Parathyroid adenoma (tissue), 2 donors: Measurements from ENCODE around the gene ENTPD8.

Experiments used
- H2AFZ ChIP-seq: fragments of 300-600 bp; sonication (generic); one replicate; pipeline ENCODE4 v1.7.0; 2017; ENCODE audit warnings: antibody characterized with exemption, mild to moderate bottlenecking
- H3K27ac ChIP-seq: fragments of 300-600 bp; sonication (generic); one replicate; pipeline ENCODE4 v1.7.0; 2017
- H3K27me3 ChIP-seq: fragments of 300-600 bp; sonication (generic); one replicate; pipeline ENCODE4 v1.7.0; 2017; ENCODE audit warnings: low read length; ENCODE audit not compliant: control insufficient read depth, insufficient read depth
- H3K36me3 ChIP-seq: fragments of 300-600 bp; sonication (generic); one replicate; pipeline ENCODE4 v1.7.0; 2017; ENCODE audit warnings: low read length; ENCODE audit not compliant: control insufficient read depth, insufficient read depth
- H3K4me1 ChIP-seq: fragments of 300-600 bp; sonication (generic); one replicate; pipeline ENCODE4 v1.7.0; 2017; ENCODE audit warnings: control low read depth
- H3K4me2 ChIP-seq: fragments of 300-600 bp; sonication (generic); one replicate; pipeline ENCODE4 v1.7.0; 2017; ENCODE audit warnings: low read length
- H3K4me3 ChIP-seq: fragments of 300-600 bp; sonication (generic); one replicate; pipeline ENCODE4 v1.7.0; 2017; ENCODE audit warnings: low read depth, low read length
- H3K79me2 ChIP-seq: fragments of 300-600 bp; sonication (generic); one replicate; pipeline ENCODE4 v1.7.0; 2017; ENCODE audit warnings: control low read depth
- H3K9ac ChIP-seq: fragments of 300-600 bp; sonication (generic); one replicate; pipeline ENCODE4 v1.7.0; 2017; ENCODE audit warnings: mild to moderate bottlenecking
- H3K9me3 ChIP-seq: fragments of 300-600 bp; sonication (generic); one replicate; pipeline ENCODE4 v1.7.0; 2017; ENCODE audit warnings: low read length; ENCODE audit not compliant: control insufficient read depth
- TF ChIP-seq, protein P1 (sequence below): fragments of 300-600 bp; sonication (generic); IDR thresholded peaks from one replicate; pipeline ENCODE4 v1.7.0; 2017; ENCODE audit warnings: antibody characterized with exemption, mild to moderate bottlenecking
- donor health status: primary hyperparathyroidism.

The ENTPD8 gene

DNA sequence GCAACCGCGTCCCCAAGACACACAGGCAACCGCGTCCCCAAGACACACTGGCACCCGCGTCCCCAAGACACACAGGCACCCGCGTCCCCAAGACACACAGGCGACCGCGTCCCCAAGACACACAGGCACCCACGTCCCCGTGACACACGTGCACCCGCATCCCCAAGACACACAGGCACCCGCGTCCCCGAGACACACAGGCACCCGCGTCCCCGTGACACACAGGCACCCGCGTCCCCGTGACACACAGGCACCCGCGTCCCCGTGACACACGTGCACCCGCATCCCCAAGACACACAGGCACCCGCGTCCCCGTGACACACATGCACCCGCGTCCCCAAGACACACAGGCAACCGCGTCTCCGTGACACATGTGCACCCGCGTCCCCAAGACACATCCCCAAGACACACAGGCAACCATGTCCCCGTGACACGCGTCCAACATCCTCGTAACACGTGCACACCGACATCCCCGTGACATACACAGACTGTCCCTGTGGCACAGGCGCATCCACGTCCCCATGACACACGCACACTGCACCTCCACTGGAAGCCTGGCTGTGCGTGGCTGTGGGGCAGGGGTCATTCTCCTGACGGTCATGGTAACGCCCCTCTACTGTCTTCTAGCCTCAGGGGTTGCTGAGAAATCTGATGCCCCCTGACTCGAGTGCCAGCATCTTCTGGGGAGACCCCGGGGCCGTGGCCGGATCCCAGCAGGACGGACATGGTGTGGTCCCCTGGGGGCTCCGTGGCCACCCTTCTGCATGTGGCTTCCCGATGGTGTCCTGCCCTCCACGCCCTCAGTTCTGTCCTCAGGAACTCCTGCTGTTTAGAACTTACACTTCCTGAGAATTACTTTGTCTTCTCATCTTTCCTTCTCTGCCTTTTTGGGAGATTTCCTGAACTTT, 42.3 kb downstream of the ENTPD8 start:
- Histone ChIP-seq H3K36me3 (no peaks in the 10 kb centered on the region), H3K4me3 (no peak overlapping the region), H3K4me1 (no peaks in the 10 kb centered on the region), H3K4me2 (no peak overlapping the region), H3K9me3 (no peaks in the 10 kb centered on the region), H3K27ac (no peak overlapping the region), H2AFZ (no peak overlapping the region), H3K9ac (no peak overlapping the region), H3K79me2 (no peaks in the 10 kb centered on the region), H3K27me3 (no peaks in the 10 kb centered on the region)
- TF ChIP-seq, protein P1, sequence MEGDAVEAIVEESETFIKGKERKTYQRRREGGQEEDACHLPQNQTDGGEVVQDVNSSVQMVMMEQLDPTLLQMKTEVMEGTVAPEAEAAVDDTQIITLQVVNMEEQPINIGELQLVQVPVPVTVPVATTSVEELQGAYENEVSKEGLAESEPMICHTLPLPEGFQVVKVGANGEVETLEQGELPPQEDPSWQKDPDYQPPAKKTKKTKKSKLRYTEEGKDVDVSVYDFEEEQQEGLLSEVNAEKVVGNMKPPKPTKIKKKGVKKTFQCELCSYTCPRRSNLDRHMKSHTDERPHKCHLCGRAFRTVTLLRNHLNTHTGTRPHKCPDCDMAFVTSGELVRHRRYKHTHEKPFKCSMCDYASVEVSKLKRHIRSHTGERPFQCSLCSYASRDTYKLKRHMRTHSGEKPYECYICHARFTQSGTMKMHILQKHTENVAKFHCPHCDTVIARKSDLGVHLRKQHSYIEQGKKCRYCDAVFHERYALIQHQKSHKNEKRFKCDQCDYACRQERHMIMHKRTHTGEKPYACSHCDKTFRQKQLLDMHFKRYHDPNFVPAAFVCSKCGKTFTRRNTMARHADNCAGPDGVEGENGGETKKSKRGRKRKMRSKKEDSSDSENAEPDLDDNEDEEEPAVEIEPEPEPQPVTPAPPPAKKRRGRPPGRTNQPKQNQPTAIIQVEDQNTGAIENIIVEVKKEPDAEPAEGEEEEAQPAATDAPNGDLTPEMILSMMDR: no peak

DNA sequence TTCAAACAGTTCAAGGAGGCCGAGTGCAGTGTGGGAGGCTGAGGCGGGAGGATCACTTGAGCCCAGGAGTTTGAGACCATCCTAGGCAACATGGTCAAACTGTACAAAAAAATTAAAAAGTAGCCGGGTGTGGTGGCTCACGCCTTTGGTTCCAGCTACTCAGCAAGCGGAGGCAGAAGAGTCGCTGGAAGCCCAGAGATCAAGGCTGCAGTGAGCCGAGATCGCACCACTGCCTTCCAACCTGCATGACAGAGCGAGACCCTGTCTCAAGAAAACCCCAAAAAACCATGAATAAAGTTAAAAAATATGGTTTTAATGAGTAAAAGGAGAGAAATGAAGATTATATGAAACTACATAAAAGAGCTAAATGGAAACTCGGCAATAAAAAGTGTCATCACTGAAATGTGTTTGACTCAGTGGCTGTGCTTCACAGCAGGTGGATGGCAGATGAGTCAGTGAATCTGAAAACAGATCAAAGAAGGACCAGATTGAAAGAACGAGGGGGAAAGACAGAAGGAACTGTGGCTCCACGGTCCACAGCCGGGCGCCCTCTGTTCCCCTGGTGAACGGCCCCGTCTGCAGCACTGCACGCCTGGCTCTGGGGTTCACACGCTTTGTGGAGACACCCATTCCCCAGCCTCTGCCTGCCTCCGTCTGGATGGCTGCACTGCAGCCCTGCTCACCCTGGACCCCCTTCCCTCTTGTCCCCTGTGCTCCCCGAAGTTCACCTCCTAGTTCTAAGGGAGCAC, 43.3 kb downstream of the ENTPD8 start:
- Histone ChIP-seq H3K4me2 (no peak overlapping the region), H3K79me2 (no peaks in the 10 kb centered on the region), H3K36me3 (no peaks in the 10 kb centered on the region), H3K27me3 (no peaks in the 10 kb centered on the region), H2AFZ (no peak overlapping the region), H3K9me3 (no peaks in the 10 kb centered on the region), H3K9ac (no peak overlapping the region), H3K4me3 (no peak overlapping the region), H3K4me1 (no peaks in the 10 kb centered on the region), H3K27ac (no peak overlapping the region)
- TF ChIP-seq, protein P1: no peak

GRCh38 chr9:137396634-137397367, 44.4 kb downstream of the ENTPD8 start:
- TF ChIP-seq, protein P1: no peak
- no peak overlapping the region for H3K4me3 ChIP-seq
- H3K9ac ChIP-seq: no peak overlapping the region
- H2AFZ ChIP-seq: no peak overlapping the region
- H3K79me2 ChIP-seq: no peaks in the 10 kb centered on the region
- H3K27me3 ChIP-seq: no peaks in the 10 kb centered on the region
- H3K36me3 ChIP-seq: no peaks in the 10 kb centered on the region
- no peak overlapping the region for H3K27ac ChIP-seq
- no peaks in the 10 kb centered on the region for H3K9me3 ChIP-seq
- H3K4me2 ChIP-seq: no peak overlapping the region
- no peaks in the 10 kb centered on the region for H3K4me1 ChIP-seq

GRCh38 chr9:137396227-137396626, 44.9 kb downstream of the ENTPD8 start:
- Histone ChIP-seq H3K36me3 (no peaks in the 10 kb centered on the region), H3K27ac (no peak overlapping the region), H2AFZ (no peak overlapping the region), H3K27me3 (no peaks in the 10 kb centered on the region), H3K4me2 (no peak overlapping the region), H3K9me3 (no peaks in the 10 kb centered on the region), H3K4me3 (no peak overlapping the region), H3K79me2 (no peaks in the 10 kb centered on the region), H3K9ac (no peak overlapping the region), H3K4me1 (no peaks in the 10 kb centered on the region)
- TF ChIP-seq, protein P1: no peak
